ENCODE measurements around the gene SNCAIP.

SNCAIP gene

DNA sequence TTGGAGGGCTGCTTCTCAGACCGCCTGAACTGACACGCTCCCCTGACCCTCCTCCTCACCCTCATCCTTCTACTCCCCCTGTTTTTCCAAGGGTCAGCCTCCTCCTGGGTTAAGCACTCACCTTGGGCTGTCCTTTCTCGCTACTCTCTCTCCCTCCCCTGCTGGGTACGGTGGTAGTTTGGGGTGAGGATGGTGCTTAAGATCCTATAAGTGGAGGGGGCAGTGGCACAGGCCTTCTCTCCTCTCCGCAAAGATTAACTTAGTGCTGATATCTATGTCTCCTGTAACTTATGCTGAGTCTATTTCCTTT is 159.7 kb downstream of the SNCAIP start:
- no peak overlapping the region for H3K23ac ChIP-seq (ENCODE audit: low read length)
- no peaks in the 10 kb centered on the region for H3K4me1 ChIP-seq (ENCODE audit: control insufficient read depth in 1 of 2, insufficient read depth in 2 of 2, low read length in 2 of 2)
- no peak overlapping the region for H3K27ac ChIP-seq (ENCODE audit: low read depth, low read length)
- no peak overlapping the region for H2BK120ac ChIP-seq (ENCODE audit: insufficient read depth, low read length, poor library complexity)
- no peak for DNase-seq
- no peak overlapping the region for H2AK5ac ChIP-seq (ENCODE audit: low read length)
- H3K18ac ChIP-seq (ENCODE audit: low read length), result no peak overlapping the region
- no peak overlapping the region for H4K91ac ChIP-seq (ENCODE audit: low read depth, low read length)
- no peaks in the 10 kb centered on the region for H3K27me3 ChIP-seq (ENCODE audit: insufficient read depth, low read length)
- H4K8ac ChIP-seq (ENCODE audit: low read depth, low read length), result no peak overlapping the region
- H4K12ac ChIP-seq (ENCODE audit: low read depth, low read length), result no peak overlapping the region
- no peak overlapping the region for H3K4me2 ChIP-seq (ENCODE audit: low read length)
- no peak overlapping the region for H2BK5ac ChIP-seq (ENCODE audit: low read depth, low read length, poor library complexity)
- no peaks in the 10 kb centered on the region for H3K36me3 ChIP-seq (ENCODE audit: control insufficient read depth in 1 of 2, insufficient read depth in 2 of 2, low read length in 2 of 2)
- H3K79me1 ChIP-seq (ENCODE audit: low read length), result no peaks in the 10 kb centered on the region
- H2AFZ ChIP-seq (ENCODE audit: insufficient read depth, low read length, poor library complexity), result no peak overlapping the region
- H3K14ac ChIP-seq (ENCODE audit: low read length), result no peak overlapping the region
- H2BK12ac ChIP-seq (ENCODE audit: low read length), result no peak overlapping the region
- H3K79me2 ChIP-seq (ENCODE audit: control insufficient read depth, insufficient read depth, low read length, poor library complexity), result no peaks in the 10 kb centered on the region
- no peak overlapping the region for H3K4ac ChIP-seq (ENCODE audit: low read depth, low read length)
- H3K9me3 ChIP-seq (ENCODE audit: insufficient read depth, low read depth, low read length), result no peaks in the 10 kb centered on the region
- WGBS (ENCODE audit: extremely low coverage, insufficient coverage, insufficient read length), result no CpG with 5 or more reads among the region's 5 CpGs
- H3K9ac ChIP-seq (ENCODE audit: low read length), result no peak overlapping the region
- no peak overlapping the region for H3K4me3 ChIP-seq (ENCODE audit: low read depth, low read length)

DNA sequence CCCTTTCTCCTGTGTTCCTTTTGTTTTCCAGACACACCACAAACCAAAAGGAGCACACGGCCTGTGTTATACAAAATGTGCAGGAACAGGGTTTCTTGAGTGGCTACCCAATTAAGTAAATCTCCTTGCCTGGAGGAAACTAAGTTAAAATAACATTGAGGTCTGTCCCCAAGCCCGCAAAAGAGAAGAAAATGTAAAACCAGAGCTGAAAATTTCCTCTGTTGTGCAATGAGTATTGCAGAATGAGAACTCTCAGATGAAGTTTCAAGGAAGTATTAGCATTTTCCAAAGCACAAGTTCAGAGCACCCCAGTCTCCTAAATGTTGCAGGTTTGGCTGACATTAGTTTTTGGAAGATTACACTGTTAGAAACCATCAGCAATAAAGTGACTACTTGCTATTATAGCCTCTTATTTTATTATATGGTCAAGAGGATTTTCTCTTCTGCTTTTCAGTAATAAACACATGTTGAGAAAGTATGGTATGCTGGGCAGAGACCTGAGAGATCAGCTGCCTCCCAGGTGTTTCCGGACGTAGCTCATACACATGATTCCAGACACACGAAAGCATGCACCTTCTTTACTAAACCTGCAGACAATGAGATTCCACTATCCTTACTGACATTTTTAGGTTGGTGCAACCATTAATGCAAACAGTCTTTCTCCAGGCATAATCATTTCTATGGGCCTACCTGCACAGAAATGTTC is 161.3 kb downstream of the SNCAIP start:
- H3K4ac ChIP-seq (ENCODE audit: low read depth, low read length), result no peak overlapping the region
- WGBS (ENCODE audit: extremely low coverage, insufficient coverage, insufficient read length), result no CpG with 5 or more reads among the region's 5 CpGs
- H3K36me3 ChIP-seq (ENCODE audit: control insufficient read depth in 1 of 2, insufficient read depth in 2 of 2, low read length in 2 of 2), result no peaks in the 10 kb centered on the region
- H3K27ac ChIP-seq (ENCODE audit: low read depth, low read length), result no peak overlapping the region
- no peak overlapping the region for H2AK5ac ChIP-seq (ENCODE audit: low read length)
- no peaks in the 10 kb centered on the region for H3K79me2 ChIP-seq (ENCODE audit: control insufficient read depth, insufficient read depth, low read length, poor library complexity)
- H3K4me2 ChIP-seq (ENCODE audit: low read length), result no peak overlapping the region
- no peak overlapping the region for H2BK12ac ChIP-seq (ENCODE audit: low read length)
- H3K27me3 ChIP-seq (ENCODE audit: insufficient read depth, low read length), result no peaks in the 10 kb centered on the region
- no peak overlapping the region for H2BK5ac ChIP-seq (ENCODE audit: low read depth, low read length, poor library complexity)
- no peaks in the 10 kb centered on the region for H3K4me1 ChIP-seq (ENCODE audit: control insufficient read depth in 1 of 2, insufficient read depth in 2 of 2, low read length in 2 of 2)
- H2AFZ ChIP-seq (ENCODE audit: insufficient read depth, low read length, poor library complexity), result no peak overlapping the region
- no peak overlapping the region for H4K8ac ChIP-seq (ENCODE audit: low read depth, low read length)
- no peak overlapping the region for H2BK120ac ChIP-seq (ENCODE audit: insufficient read depth, low read length, poor library complexity)
- H3K23ac ChIP-seq (ENCODE audit: low read length), result no peak overlapping the region
- DNase-seq, result peak in 1 of 2 donors; percentile 42
- no peak overlapping the region for H3K18ac ChIP-seq (ENCODE audit: low read length)
- no peak overlapping the region for H3K4me3 ChIP-seq (ENCODE audit: low read depth, low read length)
- H4K12ac ChIP-seq (ENCODE audit: low read depth, low read length), result no peak overlapping the region
- H3K79me1 ChIP-seq (ENCODE audit: low read length), result no peaks in the 10 kb centered on the region
- H3K14ac ChIP-seq (ENCODE audit: low read length), result no peak overlapping the region
- H3K9ac ChIP-seq (ENCODE audit: low read length), result no peak overlapping the region
- H3K9me3 ChIP-seq (ENCODE audit: insufficient read depth, low read depth, low read length), result no peaks in the 10 kb centered on the region
- no peak overlapping the region for H4K91ac ChIP-seq (ENCODE audit: low read depth, low read length)

DNA sequence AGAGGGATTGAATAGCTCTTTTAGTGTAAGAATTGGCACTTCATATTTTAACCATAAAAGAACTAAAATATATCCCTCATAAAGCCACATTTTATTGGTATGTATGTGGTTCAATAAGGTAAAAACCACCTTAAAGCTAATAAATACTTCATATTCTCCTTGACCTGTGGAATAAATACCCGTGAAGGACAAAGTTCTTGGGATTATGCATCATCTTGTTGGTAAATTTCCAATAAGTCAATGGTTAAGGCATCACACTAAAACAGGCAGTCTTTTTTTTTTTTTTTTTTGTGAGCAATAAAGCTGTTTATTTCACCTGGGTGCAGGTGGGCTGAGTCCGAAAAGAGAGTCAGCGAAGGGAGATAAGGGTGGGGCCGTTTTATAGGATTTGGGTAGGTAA is 161.9 kb downstream of the SNCAIP start:
- Histone ChIP-seq H3K79me2 (ENCODE audit: control insufficient read depth, insufficient read depth, low read length, poor library complexity) (no peaks in the 10 kb centered on the region), H3K23ac (ENCODE audit: low read length) (no peak overlapping the region), H3K4ac (ENCODE audit: low read depth, low read length) (no peak overlapping the region), H2AFZ (ENCODE audit: insufficient read depth, low read length, poor library complexity) (no peak overlapping the region), H3K18ac (ENCODE audit: low read length) (no peak overlapping the region), H3K4me3 (ENCODE audit: low read depth, low read length) (no peak overlapping the region), H3K4me2 (ENCODE audit: low read length) (no peak overlapping the region), H3K14ac (ENCODE audit: low read length) (no peak overlapping the region), H3K36me3 (ENCODE audit: control insufficient read depth in 1 of 2, insufficient read depth in 2 of 2, low read length in 2 of 2) (no peaks in the 10 kb centered on the region), H2BK120ac (ENCODE audit: insufficient read depth, low read length, poor library complexity) (no peak overlapping the region), H4K91ac (ENCODE audit: low read depth, low read length) (no peak overlapping the region), H3K79me1 (ENCODE audit: low read length) (no peaks in the 10 kb centered on the region), H3K27ac (ENCODE audit: low read depth, low read length) (no peak overlapping the region), H3K4me1 (ENCODE audit: control insufficient read depth in 1 of 2, insufficient read depth in 2 of 2, low read length in 2 of 2) (no peaks in the 10 kb centered on the region), H3K9me3 (ENCODE audit: insufficient read depth, low read depth, low read length) (no peaks in the 10 kb centered on the region), H2AK5ac (ENCODE audit: low read length) (no peak overlapping the region), H3K9ac (ENCODE audit: low read length) (no peak overlapping the region), H3K27me3 (ENCODE audit: insufficient read depth, low read length) (no peaks in the 10 kb centered on the region), H4K8ac (ENCODE audit: low read depth, low read length) (no peak overlapping the region), H4K12ac (ENCODE audit: low read depth, low read length) (no peak overlapping the region), H2BK5ac (ENCODE audit: low read depth, low read length, poor library complexity) (no peak overlapping the region), H2BK12ac (ENCODE audit: low read length) (no peak overlapping the region)
- no peak for DNase-seq
- no CpG with 5 or more reads among the region's 4 CpGs for WGBS (ENCODE audit: extremely low coverage, insufficient coverage, insufficient read length)

DNA sequence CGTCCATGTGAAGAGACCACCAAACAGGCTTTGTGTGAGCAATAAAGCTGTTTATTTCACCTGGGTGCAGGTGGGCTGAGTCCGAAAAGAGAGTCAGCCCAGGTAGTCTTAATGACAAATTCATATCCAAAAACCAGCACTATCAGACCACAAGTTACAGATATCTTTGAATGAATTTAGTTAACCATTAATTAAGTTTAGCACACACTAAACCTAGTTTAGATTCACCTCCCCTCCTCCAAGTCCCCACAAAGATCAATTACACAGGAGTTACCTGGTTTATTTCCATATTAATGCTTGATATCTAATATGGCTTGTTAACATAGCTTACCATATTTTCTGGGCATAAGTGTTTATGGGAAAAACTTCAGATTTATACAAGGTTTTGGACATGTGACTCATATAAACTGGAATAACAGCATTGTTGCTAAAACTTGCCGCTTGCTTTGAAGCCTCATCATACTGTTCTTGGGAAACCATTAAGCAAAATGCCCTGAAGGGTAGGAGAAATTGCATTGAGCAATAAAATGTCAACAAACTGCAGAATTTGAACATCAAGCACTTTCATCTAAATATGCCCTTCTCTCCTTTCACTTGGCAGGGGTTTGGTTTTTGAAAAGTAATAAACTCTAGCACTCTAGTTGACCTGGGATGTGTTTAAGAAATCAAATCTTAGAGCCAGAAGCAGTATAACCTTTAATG is 166.9 kb downstream of the SNCAIP start:
- WGBS (ENCODE audit: extremely low coverage, insufficient coverage, insufficient read length), result no CpG with 5 or more reads among the region's 3 CpGs
- Histone ChIP-seq H3K4ac (ENCODE audit: low read depth, low read length) (no peak overlapping the region), H2BK12ac (ENCODE audit: low read length) (no peak overlapping the region), H3K14ac (ENCODE audit: low read length) (no peak overlapping the region), H4K91ac (ENCODE audit: low read depth, low read length) (no peak overlapping the region), H2BK5ac (ENCODE audit: low read depth, low read length, poor library complexity) (no peak overlapping the region), H3K4me1 (ENCODE audit: control insufficient read depth in 1 of 2, insufficient read depth in 2 of 2, low read length in 2 of 2) (no peaks in the 10 kb centered on the region), H3K36me3 (ENCODE audit: control insufficient read depth in 1 of 2, insufficient read depth in 2 of 2, low read length in 2 of 2) (no peaks in the 10 kb centered on the region), H3K27ac (ENCODE audit: low read depth, low read length) (no peak overlapping the region), H4K12ac (ENCODE audit: low read depth, low read length) (no peak overlapping the region), H3K18ac (ENCODE audit: low read length) (no peak overlapping the region), H3K4me3 (ENCODE audit: low read depth, low read length) (no peak overlapping the region), H3K79me2 (ENCODE audit: control insufficient read depth, insufficient read depth, low read length, poor library complexity) (no peaks in the 10 kb centered on the region), H2AK5ac (ENCODE audit: low read length) (no peak overlapping the region), H2BK120ac (ENCODE audit: insufficient read depth, low read length, poor library complexity) (no peak overlapping the region), H2AFZ (ENCODE audit: insufficient read depth, low read length, poor library complexity) (no peak overlapping the region), H3K27me3 (ENCODE audit: insufficient read depth, low read length) (no peaks in the 10 kb centered on the region), H3K4me2 (ENCODE audit: low read length) (no peak overlapping the region), H3K23ac (ENCODE audit: low read length) (no peak overlapping the region), H3K9me3 (ENCODE audit: insufficient read depth, low read depth, low read length) (no peaks in the 10 kb centered on the region), H3K79me1 (ENCODE audit: low read length) (no peaks in the 10 kb centered on the region), H4K8ac (ENCODE audit: low read depth, low read length) (no peak overlapping the region), H3K9ac (ENCODE audit: low read length) (no peak overlapping the region)
- DNase-seq, result peak; percentile 82 to 99
